H1 (cell line): ENCODE measurements around the gene GPATCH2L. TPM values are rescaled to one million over a fixed set of nuclear protein-coding genes. Genes with fewer than 3 reads are reported as not detected.
A peak's percentile ranks its signal among the peaks of the same experiment; 100 is the strongest.

Source experiments
- EZH2 ChIP-seq: fragments of 200-600 bp; sonication (generic); IDR thresholded peaks from 2 replicates; pipeline ENCODE4 v1.7.1; 2012; ENCODE audit warnings: low read depth, mild to moderate bottlenecking, moderate library complexity, low read length, inconsistent platforms; ENCODE audit not compliant: severe bottlenecking
- GABPA ChIP-seq: IDR thresholded peaks from 2 replicates; pipeline ENCODE4 v1.6.1; 2011; ENCODE audit warnings: mild to moderate bottlenecking, low read length, moderate library complexity, borderline replicate concordance; ENCODE audit not compliant: insufficient read depth
- KDM4A ChIP-seq: IDR thresholded peaks from one replicate; pipeline ENCODE4 v1.7.1; 2012; ENCODE audit warnings: low read depth, mild to moderate bottlenecking, moderate library complexity, low read length, inconsistent platforms; ENCODE audit not compliant: severe bottlenecking
- KDM5A ChIP-seq: fragments of 200-600 bp; IDR thresholded peaks from 2 replicates; pipeline ENCODE4 v1.7.1; 2012; ENCODE audit warnings: mild to moderate bottlenecking, low read length, inconsistent platforms, mixed read lengths
- RBBP5 ChIP-seq: IDR thresholded peaks from 2 replicates; pipeline ENCODE4 v1.7.1; 2012; ENCODE audit warnings: low read depth, mild to moderate bottlenecking, inconsistent platforms, low read length, moderate library complexity, borderline replicate concordance
- TAF7 ChIP-seq: optimal IDR thresholded peaks from 2 replicates; pipeline ENCODE3; 2011; ENCODE audit warnings: low read depth, mild to moderate bottlenecking, inconsistent platforms, low read length, moderate library complexity, borderline replicate concordance
- polyA plus RNA-seq, 7 experiments: library from polyadenylated mRNA; depleted of rRNA in 3 of 7; stranded (reverse) in 5 of 7; unstranded in 2 of 7; fragments of >200 nt in 5 of 7; fragments of 200-250 nt in 2 of 7; gene quantifications; 1 replicate in 5 of 7; 2 replicates in 1 of 7; 4 replicates in 1 of 7; pipeline versions ENCODE4 v1.2.1 to v1.2.3, GENCODE V29; 2011 to 2013; ENCODE audit warnings: missing spikeins in 2 of 7, mixed read lengths in 2 of 7
- total RNA-seq: library from RNA; stranded (reverse); fragmentation: NEBNext Ultra II Directional; extraction: Animal tissue kit (Norgen Biotek cat#: 25700); gene quantifications from 2 replicates; pipeline ENCODE4 v1.2.1, GENCODE V29; 2021
- TF ChIP-seq, protein P1 (sequence below): IDR thresholded peaks from 2 replicates; pipeline ENCODE4 v1.6.1; 2012; ENCODE audit warnings: inconsistent platforms
- TF ChIP-seq, protein P2 (sequence below): fragments of 300-600 bp; sonication (generic); IDR thresholded peaks from 2 replicates; pipeline ENCODE4 v1.7.1; 2012; ENCODE audit warnings: low read length, moderate library complexity, mild to moderate bottlenecking, inconsistent platforms; ENCODE audit not compliant: insufficient replicate concordance

GPATCH2L gene
- total and polyA plus RNA-seq, 2 of the 8 experiments (the other 6 are each of a cell fraction or from before 2014, with no cell fraction given) = 26.0 to 54.9 TPM

DNA sequence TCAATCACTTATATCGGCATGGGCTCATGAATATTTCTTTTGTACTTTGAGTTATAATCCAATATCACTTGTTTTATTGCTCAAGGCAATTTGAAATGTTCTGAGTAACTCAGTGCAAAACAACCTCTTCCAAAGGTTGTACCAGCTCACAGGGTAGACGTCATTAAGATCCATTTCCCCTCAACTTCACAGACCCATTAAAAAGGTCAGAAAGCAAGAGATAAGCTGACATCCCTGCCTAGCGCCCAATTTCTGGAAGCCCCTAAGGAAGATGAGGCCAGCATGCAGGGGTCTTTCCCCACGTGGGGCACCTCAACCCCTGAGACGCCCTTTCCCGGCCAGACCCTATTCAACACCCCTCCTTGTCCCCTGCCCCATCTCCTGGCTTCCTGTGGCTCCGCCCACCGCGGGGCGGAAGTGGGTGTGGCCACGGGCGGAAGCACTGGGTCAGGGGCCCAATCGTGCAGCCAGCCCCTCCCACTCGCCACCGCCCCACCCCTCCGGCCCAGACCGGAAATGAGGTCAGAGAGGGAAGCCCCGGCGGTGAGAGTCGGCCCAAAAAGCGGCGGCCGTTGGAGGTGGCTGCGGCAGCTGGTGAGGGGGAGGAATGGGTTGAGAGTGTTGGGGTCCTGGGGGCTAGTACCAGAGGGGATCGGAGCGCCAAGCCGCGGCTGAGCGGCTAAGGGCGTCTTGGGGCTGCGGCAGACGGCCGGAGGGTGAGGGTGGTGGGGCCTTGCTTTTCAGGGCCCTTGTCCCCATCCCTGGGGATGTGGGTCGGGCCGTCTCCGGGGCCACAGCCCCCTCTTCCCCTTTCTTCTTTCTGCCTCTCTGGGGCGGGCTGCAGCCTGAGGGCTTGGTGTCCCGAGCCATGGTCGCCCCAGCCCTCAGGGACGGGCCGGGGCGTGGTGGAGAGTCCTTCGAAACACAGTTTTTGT lies at the start of gene GPATCH2L (continued):
- TF ChIP-seq RBBP5 (0 out of 2 replicates have a peak, but pooled peaks have one; percentile 55), KDM4A (peak; percentile 44), GABPA (peak; percentile 84; the same call in 1 of the 2 replicates), TAF7 (peak; percentile 78), KDM5A (no peak), EZH2 (no peak)
- TF ChIP-seq, protein P1, sequence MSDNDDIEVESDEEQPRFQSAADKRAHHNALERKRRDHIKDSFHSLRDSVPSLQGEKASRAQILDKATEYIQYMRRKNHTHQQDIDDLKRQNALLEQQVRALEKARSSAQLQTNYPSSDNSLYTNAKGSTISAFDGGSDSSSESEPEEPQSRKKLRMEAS = peak; percentile 34; the same call in 1 of the 2 replicates
- TF ChIP-seq, protein P2, sequence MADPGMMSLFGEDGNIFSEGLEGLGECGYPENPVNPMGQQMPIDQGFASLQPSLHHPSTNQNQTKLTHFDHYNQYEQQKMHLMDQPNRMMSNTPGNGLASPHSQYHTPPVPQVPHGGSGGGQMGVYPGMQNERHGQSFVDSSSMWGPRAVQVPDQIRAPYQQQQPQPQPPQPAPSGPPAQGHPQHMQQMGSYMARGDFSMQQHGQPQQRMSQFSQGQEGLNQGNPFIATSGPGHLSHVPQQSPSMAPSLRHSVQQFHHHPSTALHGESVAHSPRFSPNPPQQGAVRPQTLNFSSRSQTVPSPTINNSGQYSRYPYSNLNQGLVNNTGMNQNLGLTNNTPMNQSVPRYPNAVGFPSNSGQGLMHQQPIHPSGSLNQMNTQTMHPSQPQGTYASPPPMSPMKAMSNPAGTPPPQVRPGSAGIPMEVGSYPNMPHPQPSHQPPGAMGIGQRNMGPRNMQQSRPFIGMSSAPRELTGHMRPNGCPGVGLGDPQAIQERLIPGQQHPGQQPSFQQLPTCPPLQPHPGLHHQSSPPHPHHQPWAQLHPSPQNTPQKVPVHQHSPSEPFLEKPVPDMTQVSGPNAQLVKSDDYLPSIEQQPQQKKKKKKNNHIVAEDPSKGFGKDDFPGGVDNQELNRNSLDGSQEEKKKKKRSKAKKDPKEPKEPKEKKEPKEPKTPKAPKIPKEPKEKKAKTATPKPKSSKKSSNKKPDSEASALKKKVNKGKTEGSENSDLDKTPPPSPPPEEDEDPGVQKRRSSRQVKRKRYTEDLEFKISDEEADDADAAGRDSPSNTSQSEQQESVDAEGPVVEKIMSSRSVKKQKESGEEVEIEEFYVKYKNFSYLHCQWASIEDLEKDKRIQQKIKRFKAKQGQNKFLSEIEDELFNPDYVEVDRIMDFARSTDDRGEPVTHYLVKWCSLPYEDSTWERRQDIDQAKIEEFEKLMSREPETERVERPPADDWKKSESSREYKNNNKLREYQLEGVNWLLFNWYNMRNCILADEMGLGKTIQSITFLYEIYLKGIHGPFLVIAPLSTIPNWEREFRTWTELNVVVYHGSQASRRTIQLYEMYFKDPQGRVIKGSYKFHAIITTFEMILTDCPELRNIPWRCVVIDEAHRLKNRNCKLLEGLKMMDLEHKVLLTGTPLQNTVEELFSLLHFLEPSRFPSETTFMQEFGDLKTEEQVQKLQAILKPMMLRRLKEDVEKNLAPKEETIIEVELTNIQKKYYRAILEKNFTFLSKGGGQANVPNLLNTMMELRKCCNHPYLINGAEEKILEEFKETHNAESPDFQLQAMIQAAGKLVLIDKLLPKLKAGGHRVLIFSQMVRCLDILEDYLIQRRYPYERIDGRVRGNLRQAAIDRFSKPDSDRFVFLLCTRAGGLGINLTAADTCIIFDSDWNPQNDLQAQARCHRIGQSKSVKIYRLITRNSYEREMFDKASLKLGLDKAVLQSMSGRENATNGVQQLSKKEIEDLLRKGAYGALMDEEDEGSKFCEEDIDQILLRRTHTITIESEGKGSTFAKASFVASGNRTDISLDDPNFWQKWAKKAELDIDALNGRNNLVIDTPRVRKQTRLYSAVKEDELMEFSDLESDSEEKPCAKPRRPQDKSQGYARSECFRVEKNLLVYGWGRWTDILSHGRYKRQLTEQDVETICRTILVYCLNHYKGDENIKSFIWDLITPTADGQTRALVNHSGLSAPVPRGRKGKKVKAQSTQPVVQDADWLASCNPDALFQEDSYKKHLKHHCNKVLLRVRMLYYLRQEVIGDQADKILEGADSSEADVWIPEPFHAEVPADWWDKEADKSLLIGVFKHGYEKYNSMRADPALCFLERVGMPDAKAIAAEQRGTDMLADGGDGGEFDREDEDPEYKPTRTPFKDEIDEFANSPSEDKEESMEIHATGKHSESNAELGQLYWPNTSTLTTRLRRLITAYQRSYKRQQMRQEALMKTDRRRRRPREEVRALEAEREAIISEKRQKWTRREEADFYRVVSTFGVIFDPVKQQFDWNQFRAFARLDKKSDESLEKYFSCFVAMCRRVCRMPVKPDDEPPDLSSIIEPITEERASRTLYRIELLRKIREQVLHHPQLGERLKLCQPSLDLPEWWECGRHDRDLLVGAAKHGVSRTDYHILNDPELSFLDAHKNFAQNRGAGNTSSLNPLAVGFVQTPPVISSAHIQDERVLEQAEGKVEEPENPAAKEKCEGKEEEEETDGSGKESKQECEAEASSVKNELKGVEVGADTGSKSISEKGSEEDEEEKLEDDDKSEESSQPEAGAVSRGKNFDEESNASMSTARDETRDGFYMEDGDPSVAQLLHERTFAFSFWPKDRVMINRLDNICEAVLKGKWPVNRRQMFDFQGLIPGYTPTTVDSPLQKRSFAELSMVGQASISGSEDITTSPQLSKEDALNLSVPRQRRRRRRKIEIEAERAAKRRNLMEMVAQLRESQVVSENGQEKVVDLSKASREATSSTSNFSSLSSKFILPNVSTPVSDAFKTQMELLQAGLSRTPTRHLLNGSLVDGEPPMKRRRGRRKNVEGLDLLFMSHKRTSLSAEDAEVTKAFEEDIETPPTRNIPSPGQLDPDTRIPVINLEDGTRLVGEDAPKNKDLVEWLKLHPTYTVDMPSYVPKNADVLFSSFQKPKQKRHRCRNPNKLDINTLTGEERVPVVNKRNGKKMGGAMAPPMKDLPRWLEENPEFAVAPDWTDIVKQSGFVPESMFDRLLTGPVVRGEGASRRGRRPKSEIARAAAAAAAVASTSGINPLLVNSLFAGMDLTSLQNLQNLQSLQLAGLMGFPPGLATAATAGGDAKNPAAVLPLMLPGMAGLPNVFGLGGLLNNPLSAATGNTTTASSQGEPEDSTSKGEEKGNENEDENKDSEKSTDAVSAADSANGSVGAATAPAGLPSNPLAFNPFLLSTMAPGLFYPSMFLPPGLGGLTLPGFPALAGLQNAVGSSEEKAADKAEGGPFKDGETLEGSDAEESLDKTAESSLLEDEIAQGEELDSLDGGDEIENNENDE = no peak
